KOPT-K1 (cell line): Measurements from ENCODE around the gene SMYD3.

Experiments
- H3K27ac ChIP-seq: fragments of 200-600 bp; sonication (generic); 2 replicates; pipeline ENCODE4 v1.5.1; 2016; ENCODE audit warnings: antibody characterized with exemption, mild to moderate bottlenecking, low read depth, low read length; ENCODE audit not compliant: poor library complexity, severe bottlenecking
- H3K36me3 ChIP-seq: fragments of 200-600 bp; sonication (generic); 2 replicates; pipeline ENCODE4 v1.5.1; 2017; ENCODE audit warnings: antibody characterized with exemption, mild to moderate bottlenecking, low read length, moderate library complexity; ENCODE audit not compliant: insufficient read depth
- H3K9me3 ChIP-seq: fragments of 200-600 bp; sonication (generic); 2 replicates; pipeline ENCODE4 v1.5.1; 2017; ENCODE audit warnings: antibody characterized with exemption, low read length, mild to moderate bottlenecking; ENCODE audit not compliant: insufficient read depth, poor library complexity, severe bottlenecking

The SMYD3 gene

DNA sequence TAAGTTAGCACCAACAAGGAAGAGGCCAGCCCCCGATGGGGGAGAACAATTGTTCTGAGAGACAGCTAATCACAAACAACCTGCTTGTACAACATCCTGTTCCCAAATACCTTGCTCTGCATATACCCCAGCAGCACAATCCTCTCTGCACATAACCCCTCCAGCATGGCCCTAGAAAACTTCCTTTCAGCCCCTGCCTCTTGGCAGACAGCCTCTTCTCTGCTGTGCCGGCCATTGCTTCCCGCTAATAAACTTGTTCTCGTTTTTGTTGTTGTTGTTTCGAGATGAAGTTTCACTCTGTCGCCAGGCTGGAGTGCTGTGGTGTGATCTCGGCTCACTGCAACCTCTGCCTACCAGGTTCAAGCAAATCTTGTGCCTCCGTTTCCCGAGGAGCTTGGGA, 392.7 kb downstream of the SMYD3 start:
- peaks cover 4% of the 10 kb centered on the region; the same call in 1 of the 2 replicates for H3K36me3 ChIP-seq
- H3K27ac ChIP-seq = no peak overlapping the region
- H3K9me3 ChIP-seq = peaks cover 32% of the 10 kb centered on the region

DNA sequence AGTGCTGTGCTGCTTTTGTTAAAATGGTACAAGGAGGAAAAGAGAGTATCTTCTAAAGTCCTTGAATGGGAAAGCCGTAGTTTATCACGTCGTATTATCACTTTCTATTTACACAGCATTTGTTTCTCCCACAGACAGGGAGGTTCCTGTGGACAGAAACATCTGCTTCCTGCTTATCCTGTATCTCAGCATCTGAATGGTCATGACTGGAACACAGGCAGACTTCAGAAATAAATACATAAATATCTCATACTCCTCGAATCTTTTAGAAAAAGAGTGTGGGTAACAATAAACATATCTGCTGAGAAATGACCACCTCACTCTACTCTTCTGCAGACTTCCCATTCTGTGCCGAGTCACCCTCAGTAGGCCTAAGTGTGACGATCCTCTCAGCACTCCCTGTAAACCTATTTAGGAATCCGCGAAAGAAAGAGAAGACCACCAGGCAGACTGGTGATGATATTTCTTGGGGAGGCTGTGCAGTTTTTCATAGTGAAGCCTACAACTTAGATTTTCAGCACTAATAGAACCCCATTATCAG, 393.5 kb downstream of the SMYD3 start:
- Histone ChIP-seq H3K9me3 (peaks cover 32% of the 10 kb centered on the region), H3K27ac (no peak overlapping the region)

DNA sequence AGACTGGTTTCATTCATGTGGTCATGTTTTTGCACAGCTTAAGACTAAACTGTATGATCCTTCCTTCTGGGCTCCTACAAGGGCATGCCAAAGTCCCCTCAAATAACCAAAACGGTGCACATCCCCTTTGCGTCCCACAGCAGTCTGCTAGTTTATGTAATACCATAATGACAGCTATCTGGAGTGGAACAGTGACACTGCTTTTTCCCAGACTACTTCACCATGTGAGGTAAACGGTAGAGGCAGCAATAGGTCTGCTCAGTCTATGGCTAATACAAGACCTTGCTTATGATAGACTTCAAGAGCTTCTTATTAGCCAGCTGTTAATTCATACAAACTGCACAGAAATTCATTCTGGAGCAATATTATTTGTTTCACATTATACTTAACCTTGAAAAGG, 395.5 kb downstream of the SMYD3 start:
- Histone ChIP-seq H3K9me3 (peaks cover 32% of the 10 kb centered on the region), H3K27ac (no peak overlapping the region), H3K36me3 (peaks cover 4% of the 10 kb centered on the region; the same call in 1 of the 2 replicates)

More for the DNA sequence above, 393.5 kb downstream of the SMYD3 start:
- peaks cover 4% of the 10 kb centered on the region; the same call in 1 of the 2 replicates for H3K36me3 ChIP-seq

DNA sequence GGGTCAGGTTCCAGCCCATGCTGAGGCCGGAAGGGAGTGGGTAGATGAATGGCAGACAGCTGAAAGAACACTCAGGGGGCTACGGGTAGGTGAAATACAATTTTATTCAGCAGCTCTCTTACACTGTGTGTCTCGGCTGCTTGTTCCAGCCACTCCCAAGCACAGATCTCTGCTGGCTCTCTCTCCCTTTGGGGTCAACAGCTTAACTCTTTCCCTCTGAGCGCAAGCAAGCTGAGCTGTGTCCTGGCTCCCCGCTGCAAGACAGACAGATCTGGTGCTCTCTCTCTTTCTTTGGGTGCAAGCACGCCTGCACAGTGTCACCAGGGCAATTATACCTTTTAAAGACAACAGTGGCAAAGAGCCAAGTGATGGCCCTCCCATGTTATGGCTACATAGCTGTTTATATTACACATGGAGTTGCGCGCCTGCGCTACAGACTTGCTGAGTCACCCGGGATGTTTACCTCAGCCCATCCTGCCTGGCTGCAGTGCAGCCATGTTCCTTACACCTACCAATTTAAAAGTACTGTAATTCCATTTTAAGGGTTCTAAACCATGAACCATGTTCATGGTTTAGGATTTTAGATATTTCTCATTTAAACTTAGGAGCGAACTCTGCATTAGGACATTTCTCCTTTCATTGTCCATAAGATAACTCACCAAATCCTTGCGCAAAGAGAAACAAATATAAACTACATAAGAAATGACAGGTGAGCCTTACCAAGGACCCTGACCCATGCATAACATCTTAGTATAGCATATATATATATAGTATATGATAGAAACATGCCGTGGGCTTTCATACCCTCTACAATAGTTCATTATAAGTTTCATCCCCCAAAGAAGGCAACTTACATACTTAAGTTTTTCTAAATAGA, 396.5 kb downstream of the SMYD3 start:
- Histone ChIP-seq H3K36me3 (peaks cover 4% of the 10 kb centered on the region; the same call in 1 of the 2 replicates), H3K9me3 (peaks cover 32% of the 10 kb centered on the region), H3K27ac (no peak overlapping the region)

DNA sequence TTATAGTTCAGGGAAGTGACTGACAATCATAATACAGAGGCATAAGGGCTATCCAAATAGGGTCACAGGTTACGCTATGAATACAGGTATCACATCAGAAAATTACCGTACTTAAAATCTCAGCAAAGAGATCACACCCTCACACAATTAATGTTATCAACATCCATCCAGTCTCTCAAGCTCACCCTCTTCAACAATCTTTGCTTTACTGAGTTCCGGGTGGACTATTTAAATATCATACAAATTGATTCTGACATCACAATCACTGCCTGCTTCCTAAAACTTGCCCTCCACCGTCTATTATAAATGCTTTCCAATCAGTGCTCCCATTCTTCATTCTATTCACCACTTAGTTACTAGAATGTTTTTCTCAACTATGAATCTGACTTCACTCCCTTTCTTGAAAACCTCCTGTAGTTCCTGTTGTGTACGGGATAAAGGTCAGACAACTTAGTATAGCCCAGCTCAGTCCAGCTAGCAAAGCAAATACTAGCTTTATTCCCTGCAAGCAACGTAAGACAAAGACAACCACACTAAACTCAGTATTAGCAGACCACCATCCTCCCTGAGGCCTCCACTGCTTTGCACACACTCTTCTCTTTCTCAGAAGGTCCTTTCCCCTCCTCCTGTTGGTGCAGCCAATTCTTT, 398.7 kb downstream of the SMYD3 start:
- Histone ChIP-seq H3K27ac (no peak overlapping the region), H3K36me3 (peaks cover 4% of the 10 kb centered on the region; the same call in 1 of the 2 replicates), H3K9me3 (peaks cover 32% of the 10 kb centered on the region)

DNA sequence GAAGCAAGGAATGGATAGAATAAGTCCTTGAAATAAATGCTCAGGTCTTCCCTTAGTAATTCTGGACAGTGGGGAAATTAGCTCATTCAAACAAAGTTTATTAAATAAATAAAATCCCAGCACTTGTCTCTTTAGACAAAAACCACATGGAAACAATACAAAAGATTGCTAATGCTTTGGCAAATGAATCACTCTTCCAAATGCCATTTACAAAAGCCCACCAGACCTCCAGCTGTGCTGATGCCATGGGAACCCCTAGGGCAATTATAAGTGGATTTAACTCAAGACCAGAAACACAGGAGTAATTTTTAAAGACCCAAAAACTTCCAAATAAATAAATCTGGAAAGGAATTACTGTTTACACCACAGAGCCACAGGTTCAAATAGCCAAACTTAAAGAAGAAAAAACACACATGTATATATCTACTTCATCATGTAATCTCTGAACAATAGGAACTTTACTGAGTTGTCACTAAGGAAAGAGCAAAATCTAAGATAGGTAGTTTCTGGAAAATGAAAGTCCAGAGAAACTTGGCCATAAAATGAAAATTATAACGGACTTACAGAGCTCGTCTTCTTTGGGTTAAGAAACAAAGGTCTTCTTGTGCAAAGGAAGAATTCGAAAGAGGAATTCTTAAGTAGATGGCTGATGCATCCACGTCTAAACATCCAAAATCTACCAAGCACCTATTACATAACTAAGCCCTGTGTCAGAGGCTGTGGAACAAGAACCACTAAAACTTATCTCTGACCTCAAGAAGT, 399.4 kb downstream of the SMYD3 start:
- peaks cover 32% of the 10 kb centered on the region for H3K9me3 ChIP-seq
- no peak overlapping the region for H3K27ac ChIP-seq
- H3K36me3 ChIP-seq = peaks cover 4% of the 10 kb centered on the region; the same call in 1 of the 2 replicates

DNA sequence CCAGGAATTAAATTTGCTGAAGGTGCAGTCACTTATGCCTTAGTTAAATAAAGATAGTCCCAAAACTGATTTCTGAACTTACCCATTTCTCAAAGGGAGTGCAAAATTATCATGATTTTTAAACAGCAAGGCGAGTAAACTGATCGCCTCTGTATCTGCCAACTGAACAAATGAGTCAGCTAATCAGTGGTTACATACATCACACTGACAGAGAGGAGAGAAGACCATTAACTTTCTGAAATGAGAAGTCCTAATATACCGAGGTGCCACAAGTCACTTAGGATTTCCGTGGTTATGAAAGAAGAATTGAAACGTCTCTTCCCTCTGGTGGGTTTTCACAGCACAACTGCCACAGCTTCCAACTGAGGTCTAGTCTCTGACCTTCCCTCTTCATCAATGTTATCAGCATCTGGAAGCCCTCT, 400.7 kb downstream of the SMYD3 start:
- Histone ChIP-seq H3K27ac (no peak overlapping the region), H3K36me3 (peaks cover 4% of the 10 kb centered on the region; the same call in 1 of the 2 replicates), H3K9me3 (peaks cover 21% of the 10 kb centered on the region)

DNA sequence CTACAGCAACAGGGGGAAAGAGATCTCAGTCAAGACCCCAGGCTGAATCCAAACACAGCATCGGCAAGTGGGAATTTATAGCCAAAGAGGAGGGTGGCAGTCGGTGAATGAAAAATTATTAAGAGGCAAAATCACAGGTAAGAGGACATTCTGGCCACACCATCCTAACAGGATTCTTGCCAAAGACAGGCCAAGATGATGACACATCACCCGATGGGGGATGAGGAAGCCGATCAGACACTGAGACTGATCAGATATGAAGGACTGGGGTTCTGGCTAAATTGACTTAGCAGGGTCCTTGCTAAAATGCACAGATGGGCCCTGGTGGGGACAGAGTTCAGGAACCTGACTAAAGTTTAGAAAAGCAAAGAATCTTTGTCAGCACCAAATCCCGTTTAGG, 402.2 kb downstream of the SMYD3 start:
- peaks cover under 1% of the 10 kb centered on the region; the same call in 1 of the 2 replicates for H3K36me3 ChIP-seq
- no peak overlapping the region for H3K27ac ChIP-seq
- peaks cover 6% of the 10 kb centered on the region for H3K9me3 ChIP-seq

DNA sequence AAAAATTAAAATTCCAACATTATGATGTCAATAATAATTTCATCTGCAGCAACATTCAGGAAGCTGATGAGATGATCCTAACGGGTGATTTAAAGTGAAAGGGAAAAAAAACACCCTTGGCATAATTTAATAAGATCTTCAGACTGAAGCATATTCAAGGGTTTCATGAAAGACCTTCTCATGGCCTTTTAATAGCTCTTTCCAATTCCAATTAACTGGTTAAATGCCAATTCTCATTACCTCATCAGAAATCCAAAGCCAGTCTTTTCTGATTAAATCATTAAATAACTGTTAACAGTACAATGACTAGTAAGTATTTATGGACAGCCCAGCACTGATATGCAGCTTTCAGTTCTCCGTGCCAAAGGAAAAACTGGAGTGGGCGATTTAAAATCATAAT, 407.5 kb downstream of the SMYD3 start:
- no peaks in the 10 kb centered on the region for H3K36me3 ChIP-seq
- no peak overlapping the region for H3K27ac ChIP-seq
- no peaks in the 10 kb centered on the region for H3K9me3 ChIP-seq

DNA sequence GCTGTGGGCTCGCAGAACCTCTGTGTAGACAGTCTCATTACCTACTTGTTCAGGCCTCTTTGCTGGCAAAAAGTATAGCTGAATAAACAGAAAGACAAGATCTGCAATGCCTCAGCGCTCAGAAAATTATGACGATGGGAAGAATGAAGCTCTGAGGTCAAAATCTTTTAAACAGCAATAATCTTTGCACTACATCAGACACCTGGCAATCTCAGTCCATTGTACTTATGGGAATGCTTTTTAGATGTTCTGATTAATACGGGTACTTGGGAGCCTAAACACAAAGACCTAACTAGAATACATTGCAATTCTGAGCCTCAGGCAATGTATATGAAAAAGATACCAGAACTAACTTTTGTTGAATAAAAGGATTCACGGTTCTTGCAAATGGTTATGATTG, 410.7 kb downstream of the SMYD3 start:
- no peak overlapping the region for H3K27ac ChIP-seq
- no peaks in the 10 kb centered on the region for H3K9me3 ChIP-seq
- no peaks in the 10 kb centered on the region for H3K36me3 ChIP-seq

DNA sequence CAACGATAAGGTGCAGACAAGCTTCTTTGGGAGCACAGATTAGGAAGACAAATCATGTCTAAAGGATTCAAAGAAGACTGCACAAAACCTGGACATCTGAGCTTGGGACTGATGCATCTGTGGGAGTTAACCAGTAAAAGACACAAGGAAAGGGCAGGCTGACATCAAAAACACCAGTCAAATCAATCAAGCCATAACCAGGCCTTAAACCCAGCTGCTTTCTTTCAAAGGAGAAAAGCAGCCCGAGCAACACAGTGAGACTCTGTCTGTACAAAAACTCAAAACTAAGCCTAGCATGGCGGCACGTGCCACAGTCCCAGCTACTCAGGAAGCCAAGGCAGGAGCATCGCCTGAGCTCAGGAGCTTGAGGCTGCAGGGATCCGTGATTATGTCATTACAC, 411.6 kb downstream of the SMYD3 start:
- H3K9me3 ChIP-seq = no peaks in the 10 kb centered on the region
- H3K27ac ChIP-seq = no peak overlapping the region
- no peaks in the 10 kb centered on the region for H3K36me3 ChIP-seq

DNA sequence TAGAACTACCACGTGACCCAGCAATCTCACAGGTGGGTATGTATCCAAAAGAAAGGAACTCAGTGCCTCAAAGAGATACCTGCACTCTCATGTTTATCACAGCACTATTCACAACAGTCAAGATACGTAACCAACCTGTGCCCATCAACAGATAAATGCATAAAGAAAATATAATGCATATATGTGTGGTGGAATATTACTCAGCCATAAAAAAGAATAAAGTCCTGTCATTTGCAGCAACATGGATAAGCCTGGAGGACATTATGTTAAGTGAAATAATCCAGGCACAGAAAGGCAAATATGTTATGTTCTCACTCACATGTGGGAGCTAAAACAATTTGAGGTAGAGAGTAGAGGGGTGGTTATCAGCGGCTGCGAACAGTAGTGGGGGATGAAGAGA, 413.8 kb downstream of the SMYD3 start:
- Histone ChIP-seq H3K9me3 (no peaks in the 10 kb centered on the region), H3K27ac (no peak overlapping the region)

DNA sequence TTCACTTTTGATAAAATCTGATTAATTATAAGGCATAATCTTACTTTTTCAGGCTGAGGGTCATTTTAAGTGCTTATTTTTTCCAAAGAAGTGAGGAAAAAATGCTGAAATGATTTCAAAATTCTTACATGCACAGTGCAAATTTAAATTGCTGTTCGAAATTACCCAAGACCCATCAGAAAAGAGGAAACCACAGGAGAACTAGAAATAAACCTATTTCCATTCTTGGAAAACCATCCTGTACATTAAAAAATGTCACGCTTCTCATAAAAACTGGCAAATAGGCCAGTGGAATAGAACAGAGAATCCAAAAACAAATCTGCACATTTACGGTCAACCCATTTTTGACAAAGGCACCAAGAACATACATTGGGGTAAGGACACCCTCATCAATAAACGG, 414.9 kb downstream of the SMYD3 start:
- Histone ChIP-seq H3K36me3 (no peaks in the 10 kb centered on the region), H3K27ac (no peak overlapping the region), H3K9me3 (no peaks in the 10 kb centered on the region)

More for the DNA sequence above, 413.8 kb downstream of the SMYD3 start:
- H3K36me3 ChIP-seq = no peaks in the 10 kb centered on the region

DNA sequence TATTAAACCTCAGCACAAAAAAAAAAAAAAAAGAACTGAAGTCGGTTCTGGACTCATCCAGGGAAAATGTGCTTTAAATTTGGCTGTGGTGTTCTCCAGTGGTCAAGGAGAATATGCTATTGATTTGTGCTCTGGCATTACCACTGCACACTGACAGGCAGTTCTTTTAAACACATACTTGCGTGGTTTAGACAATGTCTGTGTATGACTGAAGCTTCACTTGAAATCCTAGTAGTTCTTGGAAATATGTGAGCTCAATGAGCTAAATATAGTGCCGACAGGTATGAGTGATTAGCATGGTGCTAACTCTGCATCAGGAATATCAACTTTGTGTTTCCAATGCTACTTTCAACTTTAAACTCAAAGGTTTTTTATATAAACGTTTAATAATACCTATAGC, 415.6 kb downstream of the SMYD3 start:
- H3K27ac ChIP-seq = no peak overlapping the region
- H3K9me3 ChIP-seq = no peaks in the 10 kb centered on the region
- H3K36me3 ChIP-seq = no peaks in the 10 kb centered on the region

DNA sequence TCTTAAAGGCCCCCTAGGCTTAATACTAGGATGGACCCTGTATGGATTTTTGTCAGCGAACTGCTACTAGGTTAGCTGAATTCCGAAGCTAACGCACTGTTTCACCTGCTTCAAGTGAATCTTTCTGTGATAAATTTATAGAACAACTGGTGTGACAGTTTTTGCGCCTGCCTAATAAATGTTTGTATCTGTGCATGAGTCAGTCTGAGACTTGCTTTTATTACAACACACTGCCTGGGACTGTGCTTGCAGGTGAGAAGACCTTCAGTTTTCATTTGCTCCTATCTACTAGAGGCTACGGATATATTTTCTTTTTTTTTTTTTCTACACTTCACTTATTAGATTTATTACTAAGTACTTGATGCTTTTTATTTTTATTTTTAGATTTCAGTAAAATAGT, 420.9 kb downstream of the SMYD3 start:
- no peaks in the 10 kb centered on the region for H3K36me3 ChIP-seq
- H3K27ac ChIP-seq = no peak overlapping the region
- H3K9me3 ChIP-seq = peaks cover 18% of the 10 kb centered on the region
